HG03457 (cell line): Measurements from ENCODE around the gene IL18BP.

Experiments
- ATAC-seq: cut with Tn5 transposase; IDR thresholded peaks from one replicate; pipeline ENCODE4 v1.9.1; 2021; ENCODE audit warnings: moderate number of reproducible peaks; ENCODE audit not compliant: unreplicated experiment

The IL18BP gene

DNA sequence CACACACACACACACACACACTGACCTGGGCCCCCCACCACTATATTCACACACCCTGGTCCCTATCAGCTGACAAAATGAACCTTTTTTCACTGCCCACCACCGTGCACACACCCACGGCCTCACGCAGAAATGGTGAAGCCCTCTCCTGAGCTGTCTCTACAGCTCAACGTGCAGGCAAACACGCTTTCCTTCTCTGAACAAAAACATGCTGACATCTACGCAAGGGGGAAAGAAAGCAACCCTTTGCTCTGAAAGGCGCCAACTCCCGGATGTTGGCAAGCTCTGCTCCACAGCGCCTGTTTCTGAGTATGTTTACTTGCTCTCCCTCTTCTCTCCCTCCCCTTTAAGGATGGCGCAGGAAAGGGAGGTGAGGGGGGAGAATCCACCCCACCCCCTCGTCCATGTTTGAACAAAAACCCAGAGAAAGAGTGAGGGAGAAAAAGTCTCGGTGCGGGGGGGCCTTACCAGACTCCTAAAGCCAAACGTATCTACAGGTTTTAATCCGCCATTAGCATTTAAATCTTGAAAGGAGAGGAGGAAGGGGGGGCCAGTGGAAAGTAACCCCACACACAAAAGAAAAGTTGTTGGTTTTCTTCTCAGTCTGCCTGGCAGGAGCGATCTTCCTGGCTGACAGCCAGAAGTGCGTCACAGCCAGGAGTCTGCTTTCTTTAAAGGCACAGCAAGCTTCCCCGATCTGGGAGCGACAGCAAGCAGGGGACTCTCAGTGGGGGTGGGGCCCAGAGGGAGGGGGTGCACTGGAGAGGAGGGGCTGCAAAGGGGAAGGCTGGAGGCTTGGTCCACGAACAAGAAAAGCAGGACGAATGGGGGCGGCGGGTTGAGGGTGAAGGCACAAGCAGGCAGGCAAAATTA, 42.0 kb downstream of the IL18BP start:
- ATAC-seq = no peak

DNA sequence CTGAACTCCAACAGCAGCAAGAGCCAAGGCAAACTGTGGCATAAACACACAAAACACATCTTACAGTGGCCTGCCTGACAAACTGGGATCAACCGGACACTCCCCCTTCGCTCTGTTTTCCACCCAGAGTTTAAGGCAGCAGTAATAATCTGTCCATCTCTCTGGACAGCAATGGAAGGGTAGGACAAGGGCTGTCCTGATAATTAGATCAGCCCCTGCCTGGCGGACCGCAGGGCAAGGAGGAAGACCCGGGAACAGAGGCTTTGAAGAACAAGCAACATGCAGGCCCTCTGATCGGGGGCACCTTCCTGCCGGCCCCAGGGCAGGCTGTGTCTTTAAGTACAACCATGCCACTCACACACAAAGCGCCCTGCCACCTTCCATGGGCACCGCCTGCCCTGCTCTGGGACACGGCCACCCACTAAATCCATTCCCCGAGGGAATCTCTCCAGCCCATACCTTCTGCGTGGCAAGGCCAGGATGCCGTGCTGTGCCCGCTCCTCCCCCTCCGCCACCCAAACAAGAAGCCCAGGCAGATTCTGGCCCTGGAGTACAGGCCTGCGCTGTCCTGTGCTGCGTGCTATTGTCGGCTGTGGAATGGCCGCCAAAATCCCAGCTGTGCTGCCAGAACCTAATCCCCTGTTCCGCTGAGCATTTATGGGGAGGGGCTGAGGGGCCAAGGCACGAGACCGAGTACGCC, 42.8 kb downstream of the IL18BP start:
- no peak for ATAC-seq

DNA sequence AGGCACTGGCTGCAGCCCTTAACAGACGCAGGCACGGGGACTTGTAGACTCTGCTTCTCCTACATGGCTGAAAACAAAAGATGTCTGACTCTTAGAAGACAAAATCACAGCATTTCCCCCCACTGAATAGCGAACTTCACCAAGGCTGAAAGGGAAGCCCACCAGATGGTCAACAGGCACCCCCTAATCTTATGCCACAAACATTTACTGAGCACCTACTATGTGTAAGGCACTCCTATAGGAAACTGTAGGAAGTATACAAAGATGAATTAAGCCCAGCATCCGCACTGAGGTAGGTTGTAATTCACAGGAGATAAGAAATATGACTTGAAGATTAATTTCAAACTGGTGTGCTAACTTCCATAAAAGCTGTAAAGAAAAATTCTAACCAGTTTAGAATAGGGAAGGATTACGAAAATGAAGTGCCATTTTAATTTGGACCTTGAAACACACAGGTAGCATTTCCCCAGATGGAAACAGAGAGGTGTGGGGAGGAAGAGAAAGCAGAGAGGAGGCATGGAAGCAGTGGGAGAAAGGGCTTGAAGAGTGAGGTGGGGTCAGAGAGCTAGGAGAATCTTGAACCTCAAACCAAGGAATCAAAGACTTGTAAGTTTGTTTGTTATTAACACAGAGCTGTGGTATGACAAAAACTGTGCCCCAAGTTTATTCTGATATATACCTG, 43.5 kb downstream of the IL18BP start:
- no peak for ATAC-seq

- ATAC-seq = no peak
These were observed 47.1 kb downstream of the IL18BP start for GRCh38 chr11:72045849-72046248.

DNA sequence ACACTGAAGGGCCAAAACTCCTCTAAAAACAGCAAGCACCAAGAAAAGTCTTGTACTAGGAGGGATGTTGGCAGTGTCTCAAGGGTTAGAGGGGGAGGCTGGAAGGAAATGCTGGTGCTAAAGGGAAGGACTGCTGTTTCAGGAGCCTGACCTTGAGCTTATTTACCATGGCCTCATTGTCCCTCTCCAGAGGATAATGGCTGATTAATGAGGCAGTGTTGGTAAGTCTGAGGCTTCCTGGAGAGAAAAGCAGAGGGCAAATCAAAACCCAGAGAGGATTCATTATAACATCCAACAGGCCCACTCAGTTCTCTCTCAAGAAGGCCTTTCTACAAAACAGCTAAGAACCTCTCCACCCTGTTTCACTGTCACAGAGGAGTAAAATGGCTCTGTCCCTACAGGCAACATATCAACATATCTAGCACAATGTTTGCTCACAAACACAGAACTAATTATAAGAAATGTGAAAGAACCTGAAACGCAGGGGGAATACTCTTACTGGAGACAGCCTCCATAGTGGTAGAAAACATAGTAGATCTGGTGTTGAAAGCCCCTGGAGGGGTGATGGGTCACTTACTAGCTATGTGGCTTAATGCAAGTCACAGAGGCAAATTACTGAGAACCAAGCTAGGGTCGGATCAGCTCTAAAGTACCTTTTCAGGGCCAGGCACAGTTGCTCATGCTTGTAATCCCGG, 50.2 kb downstream of the IL18BP start:
- no peak for ATAC-seq
